ENCODE measurements around the gene PLA2G4A. TPM values are rescaled to one million over a fixed set of nuclear protein-coding genes. Genes with fewer than 3 reads are reported as not detected.
A peak's percentile ranks its signal among the peaks of the same experiment; 100 is the strongest.

PLA2G4A gene
- total RNA-seq, 1 experiment from 2014 or later = 2.0 TPM

- no peaks in the 10 kb centered on the region for H3K9me3 ChIP-seq
- DNase-seq = no peak
- peaks cover 20% of the 10 kb centered on the region for H3K4me1 ChIP-seq
- Mint-ChIP-seq H3K27ac (ENCODE audit: unreplicated experiment) (no peak overlapping the region), H3K9me3 (ENCODE audit: unreplicated experiment) (peaks cover under 1% of the 10 kb centered on the region), H3K27me3 (ENCODE audit: insufficient read depth, unreplicated experiment) (no peaks in the 10 kb centered on the region), H3K4me1 (ENCODE audit: low read depth, unreplicated experiment) (peaks cover 11% of the 10 kb centered on the region), H3K4me3 (ENCODE audit: unreplicated experiment) (no peak overlapping the region), H3K36me3 (ENCODE audit: insufficient read depth, unreplicated experiment) (no peaks in the 10 kb centered on the region)
- no peaks in the 10 kb centered on the region; the same call in 1 of the 2 replicates for H3K36me3 ChIP-seq (ENCODE audit: control insufficient read depth, insufficient read depth, low read length)
- intact Hi-C loops (cut with micrococcal nuclease; ENCODE audit: unreplicated experiment) = no loop called here
- POLR2A ChIA-PET = no interaction called here
- no peaks in the 10 kb centered on the region for H3K27me3 ChIP-seq (replicated peaks; ENCODE audit: control insufficient read depth, insufficient read depth, low read length)
- CTCF ChIA-PET = no interaction called here
- no TSS peak for BruUV-seq (replicated peaks)
- no peak for TF ChIP-seq CTCF (IDR thresholded peaks at IDR 0.05; ENCODE audit: insufficient read depth in 1 of 2, low read depth in 1 of 2, low read length in 1 of 2, severe bottlenecking in 1 of 2, unreplicated experiment in 1 of 2)
- no peak overlapping the region for H3K4me3 ChIP-seq (ENCODE audit: low read depth, low read length)
Measured at GRCh38 chr1:186930238-186930637, 101.5 kb downstream of the PLA2G4A start.

DNA sequence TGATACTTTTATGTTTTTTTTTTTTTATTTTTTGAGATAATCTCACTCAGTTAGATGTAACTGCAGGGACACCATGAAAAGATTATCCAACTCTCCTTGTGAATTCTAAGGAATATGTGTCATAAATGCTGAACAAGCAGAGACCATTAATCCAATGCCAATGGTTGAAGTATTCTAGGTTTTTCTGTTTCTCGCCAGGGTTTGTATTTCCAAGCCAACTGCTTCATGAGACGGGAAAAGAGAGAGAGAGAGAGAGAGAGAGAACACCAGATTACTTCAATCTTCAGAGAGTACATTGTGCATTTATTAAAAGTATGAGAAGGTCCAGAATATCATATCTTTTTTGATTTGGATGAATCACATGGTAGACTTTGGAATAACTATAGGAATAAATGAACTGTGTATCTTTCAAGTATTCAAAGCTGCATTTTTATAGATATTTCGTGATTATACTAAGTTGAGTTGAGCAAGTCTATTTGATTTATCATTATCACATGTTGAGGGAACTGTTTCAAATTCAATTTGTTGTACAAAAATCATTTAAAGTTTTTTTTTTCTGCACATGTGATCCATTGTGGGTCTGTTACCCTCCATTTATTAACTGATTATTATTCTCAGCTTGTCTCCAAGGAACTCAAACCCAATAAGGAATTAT, 108.4 kb downstream of the PLA2G4A start:
- 0 out of 2 replicates have a peak, but pooled peaks cover 4% of the 10 kb centered on the region for H3K4me1 ChIP-seq
- no peak overlapping the region for H3K4me3 Mint-ChIP-seq (ENCODE audit: unreplicated experiment)
- H3K4me3 ChIP-seq (ENCODE audit: low read depth, low read length) = no peak overlapping the region
- H3K4me1 Mint-ChIP-seq (ENCODE audit: low read depth, unreplicated experiment) = peaks cover 5% of the 10 kb centered on the region
- BruUV-seq (replicated peaks) = no TSS peak
- no peaks in the 10 kb centered on the region for H3K27me3 ChIP-seq (replicated peaks; ENCODE audit: control insufficient read depth, insufficient read depth, low read length)
- no peaks in the 10 kb centered on the region for H3K36me3 Mint-ChIP-seq (ENCODE audit: insufficient read depth, unreplicated experiment)
- ChIA-PET CTCF (no interaction called here), POLR2A (no interaction called here)
- no peaks in the 10 kb centered on the region for H3K9me3 Mint-ChIP-seq (ENCODE audit: unreplicated experiment)
- TF ChIP-seq CTCF (IDR thresholded peaks at IDR 0.05; ENCODE audit: insufficient read depth in 1 of 2, low read depth in 1 of 2, low read length in 1 of 2, severe bottlenecking in 1 of 2, unreplicated experiment in 1 of 2) = no peak
- no peak for DNase-seq
- H3K9me3 ChIP-seq = no peaks in the 10 kb centered on the region
- intact Hi-C loops (cut with micrococcal nuclease; ENCODE audit: unreplicated experiment) = no loop called here
- peaks cover 2% of the 10 kb centered on the region for H3K27me3 Mint-ChIP-seq (ENCODE audit: insufficient read depth, unreplicated experiment)
- H3K36me3 ChIP-seq (ENCODE audit: control insufficient read depth, insufficient read depth, low read length) = no peaks in the 10 kb centered on the region
- H3K27ac Mint-ChIP-seq (ENCODE audit: unreplicated experiment) = no peak overlapping the region

DNA sequence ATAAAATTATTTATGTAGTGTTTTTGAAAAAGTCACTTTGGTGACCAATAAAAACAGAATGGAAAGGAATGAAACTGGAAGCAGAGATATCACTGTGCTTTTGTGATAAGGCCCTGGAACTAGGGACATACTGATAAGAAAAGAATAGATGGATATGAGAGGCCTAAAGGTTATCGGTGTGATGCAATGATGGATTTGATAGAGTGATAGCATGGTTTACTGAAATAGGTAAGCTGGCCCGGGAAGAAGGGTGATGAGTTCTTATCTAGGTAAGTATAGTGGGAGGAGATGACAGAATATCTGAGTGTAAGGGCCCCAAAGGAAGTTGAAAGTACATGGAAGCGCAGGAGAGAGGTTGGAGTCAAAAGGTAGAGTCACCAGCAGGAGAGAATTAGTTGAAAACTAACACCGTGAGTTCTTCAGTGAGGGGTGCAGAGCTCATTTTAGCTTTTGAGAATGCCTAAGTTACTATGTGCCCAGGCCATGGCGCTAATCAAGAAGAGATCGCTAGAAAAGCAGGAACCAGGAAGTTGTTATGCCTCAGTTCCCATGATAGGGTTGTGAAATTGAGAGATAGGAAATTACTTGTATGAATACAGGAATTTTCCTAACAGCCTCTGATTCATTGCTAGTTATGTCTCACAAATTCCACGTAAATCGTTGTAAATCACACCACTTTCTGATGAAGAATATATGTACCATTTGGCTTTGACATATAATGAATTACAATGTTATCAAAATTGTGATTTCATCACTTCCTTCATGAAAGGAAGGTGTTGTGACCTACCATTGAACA, 115.3 kb downstream of the PLA2G4A start:
- H3K4me1 Mint-ChIP-seq (ENCODE audit: low read depth, unreplicated experiment) = peaks cover 10% of the 10 kb centered on the region
- peaks cover 12% of the 10 kb centered on the region for H3K27me3 Mint-ChIP-seq (ENCODE audit: insufficient read depth, unreplicated experiment)
- H3K36me3 Mint-ChIP-seq (ENCODE audit: insufficient read depth, unreplicated experiment) = no peaks in the 10 kb centered on the region
- ChIA-PET CTCF (no interaction called here), POLR2A (no interaction called here)
- H3K4me3 Mint-ChIP-seq (ENCODE audit: unreplicated experiment) = no peak overlapping the region
- Histone ChIP-seq H3K4me3 (ENCODE audit: low read depth, low read length) (no peak overlapping the region), H3K4me1 (peaks cover 11% of the 10 kb centered on the region), H3K9me3 (no peaks in the 10 kb centered on the region), H3K27me3 (replicated peaks; ENCODE audit: control insufficient read depth, insufficient read depth, low read length) (no peaks in the 10 kb centered on the region), H3K36me3 (ENCODE audit: control insufficient read depth, insufficient read depth, low read length) (no peaks in the 10 kb centered on the region)
- no peak overlapping the region for H3K27ac Mint-ChIP-seq (ENCODE audit: unreplicated experiment)
- peak; percentile 48 to 65 for DNase-seq
- no peaks in the 10 kb centered on the region for H3K9me3 Mint-ChIP-seq (ENCODE audit: unreplicated experiment)
- TF ChIP-seq CTCF (IDR thresholded peaks at IDR 0.05; ENCODE audit: insufficient read depth in 1 of 2, low read depth in 1 of 2, low read length in 1 of 2, severe bottlenecking in 1 of 2, unreplicated experiment in 1 of 2) = no peak
- intact Hi-C loops (cut with micrococcal nuclease; ENCODE audit: unreplicated experiment) = loop anchor here (1.0 kb wide), 1 partner anchor 16 kb away; no protein-coding TSS in a partner anchor
- BruUV-seq (replicated peaks) = no TSS peak
